ENCODE measurements around the gene CRLF3.
"Not testable (repeated sequence)": the region's sequence is repeated elsewhere in the genome, so short reads cannot be mapped to it uniquely, and the experiment has no call there.

Gene CRLF3

GRCh38 chr17:30735644-30736043 lies 88.8 kb downstream of the CRLF3 start:
- not testable (repeated sequence) for DNase-seq (ENCODE audit: low spot score)

- DNase-seq (ENCODE audit: low spot score), result not testable (repeated sequence)
Measured at GRCh38 chr17:30735206-30735605, 89.3 kb downstream of the CRLF3 start.

- not testable (repeated sequence) for DNase-seq (ENCODE audit: low spot score)
Measured at GRCh38 chr17:30734153-30734552, 90.3 kb downstream of the CRLF3 start.
